Pancreas (tissue), 10 donors: ENCODE data around the gene C20orf141. TPM values are rescaled to one million over a fixed set of nuclear protein-coding genes. Genes with fewer than 3 reads are reported as not detected.

Source experiments
- ATAC-seq, 4 donors: fragments of 200-7000 bp; cut with Tn5 transposase; one replicate each; pipeline versions ENCODE4 v1.8.0 to v1.9.1; 2020; ENCODE audit warnings: mild to moderate bottlenecking in 4 of 4, moderate library complexity in 4 of 4
- DNase-seq, 6 donors: peaks; one replicate each; pipeline ENCODE4 v3.0.0-alpha.2; 2020
- FAIRE-seq: peaks from 2 replicates; lab custom pipeline; 2012; peaks lifted over from hg19 to GRCh38; lab: Jason Lieb, UNC
- H3K27ac ChIP-seq, 4 donors: fragments of 200-600 bp; sonication (generic); 1 replicate in 3 of 4; 2 replicates in 1 of 4; pipeline versions ENCODE4 v1.5.0 to v1.8.0; 2020
- H3K27me3 ChIP-seq, 4 donors: fragments of 200-600 bp; one replicate each; pipeline ENCODE4 v1.8.0; 2021
- H3K36me3 ChIP-seq, 3 donors: fragments of 200-600 bp; sonication (generic) in 1 of 3; one replicate each; pipeline versions ENCODE4 v1.5.0 to v1.8.0; 2020 to 2021
- H3K4me1 ChIP-seq, 3 donors: fragments of 200-600 bp; one replicate each; pipeline ENCODE4 v1.8.0; 2021
- H3K4me3 ChIP-seq, 4 donors: fragments of 200-600 bp; sonication (generic) in 2 of 4; one replicate each; pipeline versions ENCODE4 v1.5.0 to v1.8.0; 2020 to 2021
- H3K9me3 ChIP-seq, 4 donors: fragments of 200-600 bp; one replicate each; pipeline ENCODE4 v1.8.0; 2021
- WGBS, 2 donors: extraction: QIAGEN DNeasy Blood & Tissue Kit; methylation state at CpG; one replicate each; pipeline ENCODE4 v1.1.7; 2013; 5-methylcytosine and 5-hydroxymethylcytosine counted together
- intact Hi-C, 3 donors: fragments of 100-400 bp; cut with DNase I; formaldehyde crosslinking; loops; one replicate each; pipeline versions ENCODE4 v1.11.1 to v1.14.2; 2022
- polyA plus RNA-seq, 2 donors: library from polyadenylated mRNA; stranded (reverse); fragments of 200-250 nt; gene quantifications; one replicate each; pipeline ENCODE4 v1.2.3, GENCODE V29; 2013
- total RNA-seq, 6 donors: library from RNA; stranded (reverse); fragmentation: NEBNext Ultra II Directional in 4 of 6; extraction: Animal tissue kit (Norgen Biotek cat#: 25700) in 4 of 6; gene quantifications; one replicate each; pipeline versions ENCODE4 v1.2.1 to v1.2.4, GENCODE V29; 2021 to 2023
- TF ChIP-seq, protein P1 (sequence below), 4 donors: fragments of 200-600 bp; sonication (generic) in 3 of 4; IDR thresholded peaks; one replicate each; pipeline versions ENCODE4 v1.5.0 to v1.8.0; 2021; ENCODE audit warnings: antibody characterized with exemption in 4 of 4
- donor health status: healthy with polysubstance abuse.
- donor health status: DM: no; HTN: no; CAD: no; lungs with moderate emphysema.
- donor health status: DM: no; HTN: no; CAD: no.
- donor health status: control.
- donor health status: control.
- donor health status: Bipolar disorder and iron deficiency.
- donor health status: DM: yes; HTN: yes; CAD: no.
- donor health status: DM: no; HTN: no; CAD: no.
- donor health status: DM: no; HTN: no; CAD: no.
- donor health status: DM: yes; HTN: yes; CAD: no.

C20orf141 gene
- total and polyA plus RNA-seq, 8 donors = 0.19 TPM; not detected in 7

DNA sequence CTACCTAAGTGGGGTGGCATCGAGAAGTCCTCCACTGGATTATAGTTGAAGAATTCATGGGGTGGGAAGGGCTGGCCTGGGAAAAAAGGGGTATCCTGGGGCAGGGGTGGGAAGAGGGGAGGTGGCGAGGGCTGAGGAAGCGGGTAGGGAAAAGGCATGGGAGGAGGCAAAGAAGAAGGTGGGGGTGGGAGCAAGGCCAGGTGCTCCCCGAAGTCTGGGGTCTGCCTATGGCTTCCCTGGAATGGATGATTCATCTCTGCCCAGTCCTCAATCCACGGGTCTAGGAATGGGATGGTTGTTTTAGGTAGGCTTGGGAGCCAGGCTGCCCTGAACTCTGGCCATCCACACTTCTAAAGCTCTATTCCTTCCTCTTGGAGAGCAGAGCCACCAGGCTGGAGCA lies 21.2 kb downstream of the C20orf141 start:
- no peak for FAIRE-seq

DNA sequence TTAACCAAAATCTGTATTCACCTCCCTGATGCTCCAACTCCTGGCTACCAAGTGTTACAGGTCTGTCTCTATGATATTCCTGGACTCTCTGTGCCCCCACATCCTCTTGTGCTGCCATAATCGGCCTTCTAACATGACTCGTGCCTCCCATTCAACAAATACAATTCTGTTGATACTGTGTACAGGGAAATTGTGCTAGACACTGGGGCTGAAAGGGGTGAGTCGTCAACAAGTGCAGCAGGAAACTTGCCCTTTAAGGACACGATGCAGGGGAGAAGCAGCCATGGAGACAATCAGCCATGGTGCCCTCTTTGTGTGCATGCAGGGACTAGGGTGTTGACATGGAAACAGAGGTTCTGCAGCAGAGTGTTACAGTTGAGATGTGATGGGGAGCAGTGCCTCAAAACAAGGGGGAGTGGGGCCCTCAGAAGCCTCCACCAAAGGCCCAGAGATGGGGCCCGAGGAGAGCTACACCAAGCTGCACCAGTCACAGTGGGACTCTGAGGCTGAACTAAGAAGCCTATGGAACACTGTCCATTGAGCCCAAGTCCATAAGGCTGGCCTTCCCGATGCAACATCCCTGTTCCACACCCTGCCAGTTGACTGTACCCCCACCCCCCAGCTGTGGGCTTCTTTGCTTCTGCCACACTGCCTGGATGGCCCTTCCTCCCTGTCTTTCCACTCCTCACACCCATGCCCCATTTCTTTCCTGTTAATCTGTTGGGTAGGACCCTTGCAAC lies 22.6 kb downstream of the C20orf141 start:
- Histone ChIP-seq H3K27me3 (no peaks in the 10 kb centered on the region), H3K27ac (no peak overlapping the region), H3K36me3 (no peaks in the 10 kb centered on the region), H3K9me3 (no peaks in the 10 kb centered on the region), H3K4me3 (no peak overlapping the region), H3K4me1 (peaks cover 6 to 8% (median 6%) of the 10 kb centered on the region in 3 donors)
- 83 to 90% methylated on average over 6 of the region's 6 CpGs for WGBS, 2 donors
- intact Hi-C loops = no loop called here
- DNase-seq (no peak), ATAC-seq (no peak), FAIRE-seq (no peak)
- TF ChIP-seq, protein P1, sequence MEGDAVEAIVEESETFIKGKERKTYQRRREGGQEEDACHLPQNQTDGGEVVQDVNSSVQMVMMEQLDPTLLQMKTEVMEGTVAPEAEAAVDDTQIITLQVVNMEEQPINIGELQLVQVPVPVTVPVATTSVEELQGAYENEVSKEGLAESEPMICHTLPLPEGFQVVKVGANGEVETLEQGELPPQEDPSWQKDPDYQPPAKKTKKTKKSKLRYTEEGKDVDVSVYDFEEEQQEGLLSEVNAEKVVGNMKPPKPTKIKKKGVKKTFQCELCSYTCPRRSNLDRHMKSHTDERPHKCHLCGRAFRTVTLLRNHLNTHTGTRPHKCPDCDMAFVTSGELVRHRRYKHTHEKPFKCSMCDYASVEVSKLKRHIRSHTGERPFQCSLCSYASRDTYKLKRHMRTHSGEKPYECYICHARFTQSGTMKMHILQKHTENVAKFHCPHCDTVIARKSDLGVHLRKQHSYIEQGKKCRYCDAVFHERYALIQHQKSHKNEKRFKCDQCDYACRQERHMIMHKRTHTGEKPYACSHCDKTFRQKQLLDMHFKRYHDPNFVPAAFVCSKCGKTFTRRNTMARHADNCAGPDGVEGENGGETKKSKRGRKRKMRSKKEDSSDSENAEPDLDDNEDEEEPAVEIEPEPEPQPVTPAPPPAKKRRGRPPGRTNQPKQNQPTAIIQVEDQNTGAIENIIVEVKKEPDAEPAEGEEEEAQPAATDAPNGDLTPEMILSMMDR (IDR thresholded peaks at IDR 0.05) = no peak

More for the DNA sequence above, 21.2 kb downstream of the C20orf141 start:
- no peaks in the 10 kb centered on the region for H3K9me3 ChIP-seq
- WGBS, 2 donors = 82 to 89% methylated on average over 5 of the region's 5 CpGs
- no peaks in the 10 kb centered on the region for H3K36me3 ChIP-seq
- no peak overlapping the region for H3K4me3 ChIP-seq
- DNase-seq (no peak), ATAC-seq (no peak)
- TF ChIP-seq, protein P1 (IDR thresholded peaks at IDR 0.05) = no peak
- intact Hi-C loops = no loop called here
- H3K27me3 ChIP-seq = no peaks in the 10 kb centered on the region
- H3K27ac ChIP-seq = no peak overlapping the region
- peaks cover 0 to 6% (median 2%) of the 10 kb centered on the region in 3 donors for H3K4me1 ChIP-seq

DNA sequence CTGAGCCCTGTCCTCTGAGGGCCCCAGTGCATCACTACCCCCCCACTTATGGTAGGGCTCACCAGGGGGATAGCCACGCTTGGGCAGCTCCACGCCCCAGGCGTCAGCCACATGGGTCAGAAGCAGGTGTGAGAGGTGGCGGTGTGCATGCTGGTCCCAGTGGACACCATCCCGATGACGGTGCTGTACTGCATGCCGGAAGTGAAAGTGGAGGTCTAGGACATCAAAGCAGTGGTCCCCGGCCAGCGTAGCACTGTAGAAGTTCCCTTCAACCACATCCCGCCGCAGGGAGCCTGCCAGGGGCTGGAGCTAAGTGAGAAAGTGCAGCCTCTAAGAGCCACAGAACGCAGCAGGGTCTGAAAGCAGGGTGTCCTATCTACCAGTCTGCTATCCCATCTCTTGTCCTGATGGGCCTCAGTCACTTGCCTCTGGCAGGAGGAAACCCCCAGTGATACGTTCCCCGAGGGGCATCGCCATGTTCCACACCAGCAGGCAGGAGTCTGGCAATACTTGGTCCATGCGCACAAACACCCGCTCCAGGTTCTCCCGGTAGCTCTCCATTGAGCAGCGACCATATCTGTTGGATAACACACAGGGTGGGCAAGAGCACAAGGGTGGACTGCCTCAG lies 23.5 kb downstream of the C20orf141 start:
- FAIRE-seq = no peak
- WGBS, 2 donors = 97% methylated on average over 19 of the region's 19 CpGs

DNA sequence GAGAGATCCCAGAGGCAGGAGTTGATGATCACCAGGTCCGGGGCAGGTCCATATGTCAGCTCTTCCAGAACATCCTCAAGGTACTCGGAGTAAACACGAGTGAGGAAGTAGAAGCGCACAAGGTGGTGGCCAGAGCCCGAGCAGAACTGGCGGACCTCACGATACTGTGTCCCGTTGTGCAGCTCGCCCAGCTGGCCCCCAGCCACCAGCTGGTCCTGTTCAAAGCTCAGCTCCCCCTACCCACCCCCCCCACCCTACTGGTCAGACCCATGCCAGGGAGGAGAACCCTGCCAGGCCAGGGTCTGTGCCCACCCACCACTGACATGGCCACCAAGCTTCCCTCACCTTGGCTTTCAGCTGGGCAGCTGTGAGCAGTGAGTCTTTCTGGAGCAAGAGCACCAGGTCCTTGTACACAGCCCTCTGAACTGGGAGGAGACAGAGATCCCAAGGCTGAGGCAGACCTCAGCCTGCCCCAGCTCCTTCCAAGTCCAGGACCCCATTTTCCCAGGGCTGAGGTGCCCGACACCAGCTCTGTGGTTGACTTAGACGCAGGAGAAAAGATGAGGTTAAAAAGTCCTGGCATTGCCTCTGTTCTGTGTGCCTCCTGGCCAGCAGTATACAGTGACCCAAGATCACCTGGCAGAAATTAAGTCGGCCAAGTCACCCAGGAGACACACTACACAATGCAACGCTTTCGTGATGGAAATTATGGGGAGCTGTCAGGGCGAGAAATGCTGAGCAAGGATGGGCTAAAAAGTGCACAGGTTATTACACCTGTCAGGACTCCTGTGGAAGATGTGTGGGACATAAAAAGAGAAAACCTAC lies 24.3 kb downstream of the C20orf141 start:
- FAIRE-seq = no peak
- Histone ChIP-seq H3K4me3 (no peak overlapping the region), H3K36me3 (no peaks in the 10 kb centered on the region), H3K4me1 (peaks cover 6 to 10% (median 6%) of the 10 kb centered on the region in 3 donors), H3K27ac (no peak overlapping the region), H3K9me3 (no peaks in the 10 kb centered on the region), H3K27me3 (no peaks in the 10 kb centered on the region)
- peak in 1 of 6 donors; percentile 35 for DNase-seq
- TF ChIP-seq, protein P1 (IDR thresholded peaks at IDR 0.05) = no peak
- no peak for ATAC-seq
- WGBS, 2 donors = 94 to 95% methylated on average over 15 of the region's 15 CpGs
- intact Hi-C loops = no loop called here

More for the DNA sequence above, 23.5 kb downstream of the C20orf141 start:
- no peaks in the 10 kb centered on the region for H3K9me3 ChIP-seq
- TF ChIP-seq, protein P1 (IDR thresholded peaks at IDR 0.05) = no peak
- DNase-seq = peak in 1 of 6 donors; percentile 58
- no peaks in the 10 kb centered on the region for H3K36me3 ChIP-seq
- no peak overlapping the region for H3K27ac ChIP-seq
- no peak overlapping the region for H3K4me3 ChIP-seq
- peaks cover 6 to 8% (median 6%) of the 10 kb centered on the region in 3 donors for H3K4me1 ChIP-seq
- H3K27me3 ChIP-seq = no peaks in the 10 kb centered on the region
- intact Hi-C loops = no loop called here
- ATAC-seq = no peak
